Urothelium cell line (cell line): ENCODE results near the gene NOVA1.

ENCODE experiments used
- DNase-seq: peaks from one replicate; pipeline ENCODE4 v3.0.0; 2011; ENCODE audit warnings: low spot score, mixed read lengths
- FAIRE-seq: peaks from 2 replicates; lab custom pipeline; 2011; peaks lifted over from hg19 to GRCh38; lab: Jason Lieb, UNC

The NOVA1 gene

GRCh38 chr14:26448181-26448855, 149.5 kb downstream of the NOVA1 start:
- no peak for DNase-seq

GRCh38 chr14:26444822-26445221, 153.0 kb downstream of the NOVA1 start:
- FAIRE-seq, result no peak

More at GRCh38 chr14:26448181-26448855, 149.5 kb downstream of the NOVA1 start:
- no peak for FAIRE-seq

GRCh38 chr14:26443654-26444053, 154.2 kb downstream of the NOVA1 start:
- no peak for FAIRE-seq
- DNase-seq, result no peak

More at GRCh38 chr14:26444822-26445221, 153.0 kb downstream of the NOVA1 start:
- peak; percentile 8 for DNase-seq

GRCh38 chr14:26429205-26429604, 168.6 kb downstream of the NOVA1 start:
- DNase-seq (no peak), FAIRE-seq (no peak)

- FAIRE-seq (no peak), DNase-seq (peak; percentile 26)
Measured at GRCh38 chr14:26427097-26427496, 170.7 kb downstream of the NOVA1 start.

- no peak for DNase-seq
- FAIRE-seq, result no peak
Measured at GRCh38 chr14:26424537-26424936, 173.3 kb downstream of the NOVA1 start.

GRCh38 chr14:26415618-26416123, 182.2 kb downstream of the NOVA1 start:
- DNase-seq (no peak), FAIRE-seq (no peak)

- DNase-seq (no peak), FAIRE-seq (no peak)
Measured at GRCh38 chr14:26414926-26415325, 182.9 kb downstream of the NOVA1 start.

GRCh38 chr14:26414103-26414502, 183.7 kb downstream of the NOVA1 start:
- no peak for DNase-seq
- no peak for FAIRE-seq

GRCh38 chr14:26412421-26412820, 185.4 kb downstream of the NOVA1 start:
- no peak for FAIRE-seq

GRCh38 chr14:26410189-26410685, 187.6 kb downstream of the NOVA1 start:
- DNase-seq (no peak), FAIRE-seq (no peak)

More at GRCh38 chr14:26412421-26412820, 185.4 kb downstream of the NOVA1 start:
- no peak for DNase-seq

- DNase-seq (no peak), FAIRE-seq (no peak)
Measured at GRCh38 chr14:26404927-26405326, 192.9 kb downstream of the NOVA1 start.

GRCh38 chr14:26403760-26404159, 194.1 kb downstream of the NOVA1 start:
- FAIRE-seq (no peak), DNase-seq (no peak)

GRCh38 chr14:26402126-26402525, 195.7 kb downstream of the NOVA1 start:
- FAIRE-seq, result peak; percentile 58
- no peak for DNase-seq

- no peak for FAIRE-seq
- no peak for DNase-seq
Measured at GRCh38 chr14:26401179-26401968, 196.5 kb downstream of the NOVA1 start.

- FAIRE-seq, result no peak
Measured at GRCh38 chr14:26400373-26400772, 197.5 kb downstream of the NOVA1 start.

GRCh38 chr14:26398616-26399015, 199.2 kb downstream of the NOVA1 start:
- DNase-seq (no peak), FAIRE-seq (no peak)

More at GRCh38 chr14:26400373-26400772, 197.5 kb downstream of the NOVA1 start:
- no peak for DNase-seq
